ENCODE results near the gene CSF2. TPM values are rescaled to one million over a fixed set of nuclear protein-coding genes. Genes with fewer than 3 reads are reported as not detected.

Gene CSF2
- total RNA-seq: 100 to 1,000 TPM; 130 to 283 (median 277) TPM

- Mint-ChIP-seq H3K4me3 (peak within 1 kb of the TSS; percentile 70), H3K4me1 (ENCODE audit: low read depth) (peaks cover 45% of the 10 kb centered on the region), H3K36me3 (ENCODE audit: insufficient read depth) (no peaks in the 10 kb centered on the region), H3K27me3 (ENCODE audit: low read depth) (no peaks in the 10 kb centered on the region), H3K9me3 (no peaks in the 10 kb centered on the region)
- ATAC-seq (peak; percentile 10 to 23), DNase-seq (no peak)
Observed at GRCh38 chr5:132073231-132074013, at the start of gene CSF2. CSF2 (plus strand) TSS chr5:132073789; CDS start chr5:132073824, 35 bp downstream.

- Mint-ChIP-seq H3K4me3 (no peak overlapping the region), H3K4me1 (ENCODE audit: low read depth) (peaks cover 32% of the 10 kb centered on the region), H3K9me3 (no peaks in the 10 kb centered on the region), H3K36me3 (ENCODE audit: insufficient read depth) (no peaks in the 10 kb centered on the region), H3K27me3 (ENCODE audit: low read depth) (no peaks in the 10 kb centered on the region)
- no peak for ATAC-seq
- DNase-seq: no peak
Observed at GRCh38 chr5:132024117-132024435, 49.5 kb upstream of the CSF2 start.

- DNase-seq (no peak), ATAC-seq (no peak)
- Mint-ChIP-seq H3K36me3 (ENCODE audit: insufficient read depth) (no peaks in the 10 kb centered on the region), H3K27me3 (ENCODE audit: low read depth) (no peaks in the 10 kb centered on the region), H3K4me3 (no peak overlapping the region), H3K4me1 (ENCODE audit: low read depth) (peaks cover 25% of the 10 kb centered on the region), H3K9me3 (no peaks in the 10 kb centered on the region)
Observed at GRCh38 chr5:132024789-132025402, 48.7 kb upstream of the CSF2 start.

- Mint-ChIP-seq H3K4me3 (no peak overlapping the region), H3K36me3 (ENCODE audit: insufficient read depth) (no peaks in the 10 kb centered on the region), H3K4me1 (ENCODE audit: low read depth) (peaks cover 20% of the 10 kb centered on the region), H3K9me3 (no peaks in the 10 kb centered on the region), H3K27me3 (ENCODE audit: low read depth) (no peaks in the 10 kb centered on the region)
- ATAC-seq (no peak), DNase-seq (no peak)
Observed at GRCh38 chr5:132025403-132025971, 48.1 kb upstream of the CSF2 start.

- ATAC-seq (peak; percentile 51 to 74), DNase-seq (peak; percentile 28)
- Mint-ChIP-seq H3K27me3 (ENCODE audit: low read depth) (no peaks in the 10 kb centered on the region), H3K36me3 (ENCODE audit: insufficient read depth) (no peaks in the 10 kb centered on the region), H3K4me3 (no peak overlapping the region), H3K9me3 (no peaks in the 10 kb centered on the region), H3K4me1 (ENCODE audit: low read depth) (peaks cover 12% of the 10 kb centered on the region)
Observed at GRCh38 chr5:132026516-132027008, 47.0 kb upstream of the CSF2 start.

GRCh38 chr5:132027027-132027426 is 46.6 kb upstream of the CSF2 start:
- H3K27me3 Mint-ChIP-seq (ENCODE audit: low read depth): no peaks in the 10 kb centered on the region
- H3K4me1 Mint-ChIP-seq (ENCODE audit: low read depth): peaks cover 12% of the 10 kb centered on the region
- H3K4me3 Mint-ChIP-seq: no peak overlapping the region
- no peaks in the 10 kb centered on the region for H3K9me3 Mint-ChIP-seq
- ATAC-seq (no peak), DNase-seq (no peak)
- no peaks in the 10 kb centered on the region for H3K36me3 Mint-ChIP-seq (ENCODE audit: insufficient read depth)

GRCh38 chr5:132029609-132030330 is 43.8 kb upstream of the CSF2 start:
- ATAC-seq (no peak), DNase-seq (no peak)
- Mint-ChIP-seq H3K4me3 (no peak overlapping the region), H3K36me3 (ENCODE audit: insufficient read depth) (no peaks in the 10 kb centered on the region), H3K4me1 (ENCODE audit: low read depth) (peaks cover 12% of the 10 kb centered on the region), H3K27me3 (ENCODE audit: low read depth) (peaks cover 2% of the 10 kb centered on the region), H3K9me3 (peaks cover 14% of the 10 kb centered on the region)

GRCh38 chr5:132030610-132031009 is 43.0 kb upstream of the CSF2 start:
- H3K9me3 Mint-ChIP-seq: peaks cover 14% of the 10 kb centered on the region
- H3K4me3 Mint-ChIP-seq: no peak overlapping the region
- ATAC-seq: no peak
- peaks cover 12% of the 10 kb centered on the region for H3K4me1 Mint-ChIP-seq (ENCODE audit: low read depth)
- no peaks in the 10 kb centered on the region for H3K36me3 Mint-ChIP-seq (ENCODE audit: insufficient read depth)
- H3K27me3 Mint-ChIP-seq (ENCODE audit: low read depth): peaks cover 2% of the 10 kb centered on the region
- DNase-seq: no peak

GRCh38 chr5:132032196-132032595 is 41.4 kb upstream of the CSF2 start:
- peaks cover 10% of the 10 kb centered on the region for H3K4me1 Mint-ChIP-seq (ENCODE audit: low read depth)
- no peak for ATAC-seq
- H3K9me3 Mint-ChIP-seq: peaks cover 14% of the 10 kb centered on the region
- no peak overlapping the region for H3K4me3 Mint-ChIP-seq
- peaks cover 2% of the 10 kb centered on the region for H3K27me3 Mint-ChIP-seq (ENCODE audit: low read depth)
- DNase-seq: no peak
- H3K36me3 Mint-ChIP-seq (ENCODE audit: insufficient read depth): no peaks in the 10 kb centered on the region

GRCh38 chr5:132033122-132033521 is 40.5 kb upstream of the CSF2 start:
- DNase-seq: no peak
- peaks cover 8% of the 10 kb centered on the region for H3K4me1 Mint-ChIP-seq (ENCODE audit: low read depth)
- ATAC-seq: no peak
- no peak overlapping the region for H3K4me3 Mint-ChIP-seq
- H3K36me3 Mint-ChIP-seq (ENCODE audit: insufficient read depth): no peaks in the 10 kb centered on the region
- peaks cover 19% of the 10 kb centered on the region for H3K9me3 Mint-ChIP-seq
- H3K27me3 Mint-ChIP-seq (ENCODE audit: low read depth): peaks cover 5% of the 10 kb centered on the region

GRCh38 chr5:132037353-132037752 is 36.2 kb upstream of the CSF2 start:
- ATAC-seq: no peak
- peaks cover 32% of the 10 kb centered on the region for H3K9me3 Mint-ChIP-seq
- no peak overlapping the region for H3K4me3 Mint-ChIP-seq
- no peaks in the 10 kb centered on the region for H3K36me3 Mint-ChIP-seq (ENCODE audit: insufficient read depth)
- peaks cover 8% of the 10 kb centered on the region for H3K4me1 Mint-ChIP-seq (ENCODE audit: low read depth)
- peaks cover 9% of the 10 kb centered on the region for H3K27me3 Mint-ChIP-seq (ENCODE audit: low read depth)
- no peak for DNase-seq

GRCh38 chr5:132044207-132044606 is 29.4 kb upstream of the CSF2 start:
- Mint-ChIP-seq H3K9me3 (peaks cover 7% of the 10 kb centered on the region), H3K4me3 (no peak overlapping the region), H3K4me1 (ENCODE audit: low read depth) (no peaks in the 10 kb centered on the region), H3K36me3 (ENCODE audit: insufficient read depth) (no peaks in the 10 kb centered on the region), H3K27me3 (ENCODE audit: low read depth) (peaks cover 9% of the 10 kb centered on the region)
- no peak for ATAC-seq
- DNase-seq: no peak

GRCh38 chr5:132046880-132047299 is 26.7 kb upstream of the CSF2 start:
- Mint-ChIP-seq H3K36me3 (ENCODE audit: insufficient read depth) (no peaks in the 10 kb centered on the region), H3K9me3 (peaks cover 6% of the 10 kb centered on the region), H3K27me3 (ENCODE audit: low read depth) (peaks cover 5% of the 10 kb centered on the region), H3K4me1 (ENCODE audit: low read depth) (no peaks in the 10 kb centered on the region), H3K4me3 (no peak overlapping the region)
- DNase-seq (no peak), ATAC-seq (no peak)

GRCh38 chr5:132049093-132049492 is 24.5 kb upstream of the CSF2 start:
- Mint-ChIP-seq H3K36me3 (ENCODE audit: insufficient read depth) (no peaks in the 10 kb centered on the region), H3K9me3 (no peaks in the 10 kb centered on the region), H3K4me1 (ENCODE audit: low read depth) (no peaks in the 10 kb centered on the region), H3K27me3 (ENCODE audit: low read depth) (peaks cover 3% of the 10 kb centered on the region), H3K4me3 (no peak overlapping the region)
- DNase-seq (no peak), ATAC-seq (no peak)

Measured in activated T-cell treated with anti-CD3 and anti-CD28 coated beads, Interleukin-2, amount 50 U/mL, for 4 hours (primary cell).